ENCODE data around the gene PRR9.

Gene PRR9

GRCh38 chr1:153231363-153231762, 14.0 kb downstream of the PRR9 start:
- no peak for DNase-seq

- no peak for DNase-seq
Observed at GRCh38 chr1:153231785-153232184, 14.4 kb downstream of the PRR9 start.

- DNase-seq = no peak
Observed at GRCh38 chr1:153232553-153232952, 15.2 kb downstream of the PRR9 start.

GRCh38 chr1:153233448-153233847, 16.1 kb downstream of the PRR9 start:
- no peak for DNase-seq

- no peak for DNase-seq
Observed at GRCh38 chr1:153238527-153238926, 21.1 kb downstream of the PRR9 start.

GRCh38 chr1:153242160-153242559, 24.8 kb downstream of the PRR9 start:
- DNase-seq = no peak

- no peak for DNase-seq
Observed at GRCh38 chr1:153245466-153245865, 28.1 kb downstream of the PRR9 start.

GRCh38 chr1:153246018-153246417, 28.6 kb downstream of the PRR9 start:
- no peak for DNase-seq

- no peak for DNase-seq
Observed at GRCh38 chr1:153246825-153247224, 29.4 kb downstream of the PRR9 start.

GRCh38 chr1:153248176-153248879, 30.9 kb downstream of the PRR9 start:
- DNase-seq = no peak

GRCh38 chr1:153250166-153250565, 32.8 kb downstream of the PRR9 start:
- no peak for DNase-seq

- DNase-seq = no peak
Observed at GRCh38 chr1:153251087-153251486, 33.7 kb downstream of the PRR9 start.

GRCh38 chr1:153251562-153251961, 34.2 kb downstream of the PRR9 start:
- no peak for DNase-seq

- no peak for DNase-seq
Observed at GRCh38 chr1:153251988-153252387, 34.6 kb downstream of the PRR9 start.

- no peak for DNase-seq
Observed at GRCh38 chr1:153253076-153253475, 35.7 kb downstream of the PRR9 start.

- DNase-seq = no peak
Observed at GRCh38 chr1:153253693-153254092, 36.3 kb downstream of the PRR9 start.

- DNase-seq = no peak
Observed at GRCh38 chr1:153259387-153259786, 42.0 kb downstream of the PRR9 start, which contains the start of gene LORICRIN. TSS of gene LORICRIN (plus strand) at chr1:153259687. CDS start at chr1:153260950, 1,263 bp downstream.

- DNase-seq = no peak
Observed at GRCh38 chr1:153260585-153261280, 43.3 kb downstream of the PRR9 start.

- no peak for DNase-seq
Observed at GRCh38 chr1:153261281-153262069, 44.1 kb downstream of the PRR9 start.

GRCh38 chr1:153262070-153262366, 44.6 kb downstream of the PRR9 start:
- no peak for DNase-seq

GRCh38 chr1:153262462-153263157, 45.2 kb downstream of the PRR9 start:
- DNase-seq = no peak

GRCh38 chr1:153265457-153265856, 48.1 kb downstream of the PRR9 start:
- DNase-seq = no peak

All from NCI-H187 treated with DMSO at 0.1 percent for 48 hours (cell line).